Urinary bladder (tissue), 4 donors: Measurements from ENCODE around the gene KCND3. TPM values are rescaled to one million over a fixed set of nuclear protein-coding genes. Genes with fewer than 3 reads are reported as not detected.

ENCODE experiments used
- DNase-seq: peaks from one replicate; pipeline ENCODE4 v3.0.0-alpha.2; 2015; ENCODE audit errors: extremely low spot score
- H3K27ac ChIP-seq: one replicate; pipeline ENCODE4 v1.5.1; 2013; ENCODE audit warnings: low read depth, mild to moderate bottlenecking, moderate library complexity
- H3K36me3 ChIP-seq: one replicate; pipeline ENCODE4 v1.6.1; 2013; ENCODE audit warnings: mild to moderate bottlenecking, moderate library complexity; ENCODE audit not compliant: insufficient read depth
- H3K4me1 ChIP-seq: one replicate; pipeline ENCODE4 v1.6.1; 2013; ENCODE audit warnings: mild to moderate bottlenecking, moderate library complexity; ENCODE audit not compliant: insufficient read depth
- H3K4me3 ChIP-seq: one replicate; pipeline ENCODE4 v1.5.1; 2013; ENCODE audit warnings: low read depth, low read length
- WGBS: extraction: QIAGEN DNeasy Blood & Tissue Kit; methylation state at CpG from one replicate; pipeline ENCODE4 v1.1.7; 2013; 5-methylcytosine and 5-hydroxymethylcytosine counted together
- polyA plus RNA-seq: library from polyadenylated mRNA; stranded (reverse); fragments of 200-250 nt; gene quantifications from one replicate; pipeline ENCODE4 v1.2.3, GENCODE V29; 2013
- total RNA-seq: library from RNA; depleted of rRNA; stranded (reverse); fragments of >200 nt; gene quantifications from one replicate; pipeline ENCODE4 v1.2.3, GENCODE V29; 2014
- donor health status: healthy with polysubstance abuse.
- donor health status: healthy.

The KCND3 gene
- total and polyA plus RNA-seq, 2 donors: 5.4 to 10.0 TPM

DNA sequence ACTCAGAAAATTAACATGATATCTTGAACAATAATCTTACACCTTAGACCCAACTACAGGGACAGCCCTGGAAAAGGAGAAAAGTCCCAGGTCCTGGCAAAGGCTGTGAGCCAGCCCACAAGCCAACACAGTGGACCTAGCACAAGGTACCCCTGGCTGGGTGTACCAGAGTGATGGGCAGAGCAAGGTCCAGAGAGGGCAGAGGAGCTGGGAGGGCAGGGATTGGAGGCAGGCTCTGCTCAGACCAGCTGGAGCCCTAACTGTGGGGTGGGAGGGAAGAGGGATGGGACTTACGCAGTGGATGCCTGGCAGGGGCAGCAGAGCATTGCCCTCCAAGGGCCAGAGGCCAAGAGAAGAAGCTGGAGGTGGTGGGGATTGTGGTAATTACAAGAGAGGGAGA lies 101.6 kb downstream of the KCND3 start:
- Histone ChIP-seq H3K4me3 (no peak overlapping the region), H3K36me3 (no peaks in the 10 kb centered on the region), H3K4me1 (no peaks in the 10 kb centered on the region), H3K27ac (no peak overlapping the region)
- DNase-seq: no peak
- 86% methylated on average over 1 of the region's 1 CpG for WGBS

DNA sequence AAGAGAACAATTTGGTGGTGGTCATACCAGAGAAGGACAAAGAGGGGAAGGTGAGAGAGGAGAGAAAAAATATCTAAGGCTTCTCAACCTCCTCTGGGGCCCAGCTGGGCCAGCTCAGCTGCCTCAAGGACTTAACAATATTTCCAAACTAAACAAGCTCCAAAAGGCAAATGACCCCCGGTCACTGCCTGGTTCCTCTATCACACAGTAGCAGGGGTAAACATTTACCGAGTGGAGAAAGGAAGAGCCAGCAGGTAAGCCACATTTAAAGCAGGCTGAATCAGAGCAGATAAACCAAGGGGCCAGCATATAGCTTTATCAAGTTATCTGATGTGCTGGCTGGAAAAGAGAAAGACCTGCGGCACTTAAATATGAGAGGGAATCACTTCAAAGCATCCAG lies 102.1 kb downstream of the KCND3 start:
- H3K27ac ChIP-seq: no peak overlapping the region
- no peak overlapping the region for H3K4me3 ChIP-seq
- 42% methylated on average over 3 of the region's 3 CpGs for WGBS
- no peaks in the 10 kb centered on the region for H3K4me1 ChIP-seq
- DNase-seq: no peak
- no peaks in the 10 kb centered on the region for H3K36me3 ChIP-seq

DNA sequence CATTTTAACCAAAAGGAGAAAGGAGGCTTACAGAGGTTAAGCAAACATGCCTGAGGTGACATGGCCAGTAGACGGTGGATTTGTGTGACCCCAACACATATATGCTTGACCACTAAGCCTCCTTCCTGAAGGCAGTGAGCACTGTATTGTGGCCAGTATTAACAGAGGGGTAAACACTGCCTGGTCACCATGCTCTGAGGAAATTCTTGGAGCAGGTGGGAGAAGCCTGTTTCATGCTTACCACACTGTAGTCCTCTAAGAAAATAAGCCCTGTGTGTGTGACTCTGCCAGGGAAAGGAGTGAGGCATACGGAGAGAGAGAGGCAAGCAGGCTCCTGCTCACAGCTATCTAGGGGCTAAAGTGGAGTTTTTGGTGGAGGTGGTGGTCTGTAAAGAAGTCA lies 102.7 kb downstream of the KCND3 start:
- Histone ChIP-seq H3K36me3 (no peaks in the 10 kb centered on the region), H3K4me3 (no peak overlapping the region), H3K27ac (no peak overlapping the region), H3K4me1 (no peaks in the 10 kb centered on the region)
- no peak for DNase-seq
- WGBS: 52% methylated on average over 2 of the region's 2 CpGs

DNA sequence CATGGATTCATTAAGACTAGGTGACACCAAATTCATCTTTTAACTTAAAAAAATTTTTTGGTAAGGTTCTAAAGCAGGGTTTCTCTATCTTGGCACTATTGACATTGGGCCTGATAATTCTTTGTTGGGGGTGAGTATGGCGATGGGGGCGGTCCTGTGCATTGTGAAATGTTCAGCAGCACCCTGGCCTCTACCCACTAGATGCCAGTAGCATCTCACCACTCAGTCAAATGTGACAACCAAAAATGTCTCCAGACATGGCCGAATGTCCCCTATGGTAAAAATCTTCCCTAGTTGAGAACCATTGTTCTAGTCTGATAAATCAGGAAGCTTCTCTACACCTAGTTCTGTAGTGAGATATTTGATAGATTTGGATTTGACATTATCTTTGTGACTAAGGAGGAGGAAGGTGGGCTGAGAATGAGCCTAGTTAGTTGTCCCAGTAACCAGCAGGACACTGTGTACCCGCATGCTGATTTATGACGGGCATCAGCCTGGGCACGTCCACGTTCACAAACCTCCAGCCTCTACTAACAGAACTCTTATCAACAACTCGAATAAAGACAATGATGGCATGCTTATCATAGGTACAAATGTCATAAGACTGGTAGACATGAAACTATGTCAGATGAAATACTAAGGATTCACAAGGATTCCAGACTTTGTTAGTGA lies 104.6 kb downstream of the KCND3 start:
- Histone ChIP-seq H3K27ac (no peak overlapping the region), H3K4me3 (no peak overlapping the region), H3K36me3 (no peaks in the 10 kb centered on the region), H3K4me1 (no peaks in the 10 kb centered on the region)
- no peak for DNase-seq
- 84% methylated on average over 8 of the region's 8 CpGs for WGBS

DNA sequence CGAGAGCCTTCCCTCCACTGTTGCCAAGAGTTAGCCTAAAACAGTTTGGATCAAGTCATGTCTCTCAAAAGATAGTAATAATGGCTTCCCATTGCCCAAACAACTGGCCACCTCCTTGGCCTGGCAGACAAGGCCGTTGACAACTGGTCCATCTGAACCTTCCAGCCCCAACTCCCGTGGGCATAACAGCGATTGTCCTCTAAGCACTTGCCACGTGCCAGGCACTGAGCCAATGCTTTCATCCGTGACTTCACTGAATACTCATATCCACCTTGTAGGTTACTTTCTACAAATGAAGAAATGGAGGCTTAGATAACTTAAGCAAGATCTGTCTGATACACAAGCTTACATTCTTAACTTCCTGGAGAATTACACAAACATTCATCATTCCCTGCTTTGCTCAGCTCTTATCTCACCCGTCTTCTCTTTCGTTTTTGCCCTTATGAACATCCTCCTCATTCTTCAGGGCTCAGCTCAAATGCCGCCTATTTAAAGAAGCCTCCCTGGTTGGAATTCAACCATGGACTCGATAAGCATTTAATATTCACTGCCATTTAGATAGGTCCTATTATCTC lies 106.4 kb downstream of the KCND3 start:
- DNase-seq: no peak
- Histone ChIP-seq H3K36me3 (no peaks in the 10 kb centered on the region), H3K4me1 (no peaks in the 10 kb centered on the region), H3K4me3 (no peak overlapping the region), H3K27ac (no peak overlapping the region)
- 45% methylated on average over 10 of the region's 10 CpGs for WGBS

DNA sequence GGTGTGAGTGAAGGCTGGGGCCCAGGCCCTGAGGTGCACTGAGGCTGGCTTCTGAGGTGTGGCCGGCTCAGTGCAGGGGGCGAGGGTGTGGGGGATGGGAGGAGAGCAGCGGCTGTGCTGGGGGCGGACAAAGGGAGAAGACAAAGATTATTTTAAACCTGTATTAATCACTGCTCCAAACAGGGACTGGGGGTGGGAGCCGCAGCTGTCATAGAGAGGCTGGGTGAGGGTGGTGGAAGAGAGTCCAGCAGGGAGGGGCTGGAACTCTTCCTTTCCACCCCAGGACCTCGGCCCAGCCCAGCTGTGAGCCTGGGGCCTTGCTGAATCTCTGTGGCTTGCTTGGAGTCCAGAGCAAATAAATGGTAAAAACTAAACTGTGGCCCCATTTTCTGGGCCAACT lies 106.9 kb downstream of the KCND3 start:
- Histone ChIP-seq H3K4me3 (no peak overlapping the region), H3K4me1 (no peaks in the 10 kb centered on the region), H3K27ac (no peak overlapping the region), H3K36me3 (no peaks in the 10 kb centered on the region)
- DNase-seq: no peak
- 78% methylated on average over 6 of the region's 6 CpGs for WGBS

DNA sequence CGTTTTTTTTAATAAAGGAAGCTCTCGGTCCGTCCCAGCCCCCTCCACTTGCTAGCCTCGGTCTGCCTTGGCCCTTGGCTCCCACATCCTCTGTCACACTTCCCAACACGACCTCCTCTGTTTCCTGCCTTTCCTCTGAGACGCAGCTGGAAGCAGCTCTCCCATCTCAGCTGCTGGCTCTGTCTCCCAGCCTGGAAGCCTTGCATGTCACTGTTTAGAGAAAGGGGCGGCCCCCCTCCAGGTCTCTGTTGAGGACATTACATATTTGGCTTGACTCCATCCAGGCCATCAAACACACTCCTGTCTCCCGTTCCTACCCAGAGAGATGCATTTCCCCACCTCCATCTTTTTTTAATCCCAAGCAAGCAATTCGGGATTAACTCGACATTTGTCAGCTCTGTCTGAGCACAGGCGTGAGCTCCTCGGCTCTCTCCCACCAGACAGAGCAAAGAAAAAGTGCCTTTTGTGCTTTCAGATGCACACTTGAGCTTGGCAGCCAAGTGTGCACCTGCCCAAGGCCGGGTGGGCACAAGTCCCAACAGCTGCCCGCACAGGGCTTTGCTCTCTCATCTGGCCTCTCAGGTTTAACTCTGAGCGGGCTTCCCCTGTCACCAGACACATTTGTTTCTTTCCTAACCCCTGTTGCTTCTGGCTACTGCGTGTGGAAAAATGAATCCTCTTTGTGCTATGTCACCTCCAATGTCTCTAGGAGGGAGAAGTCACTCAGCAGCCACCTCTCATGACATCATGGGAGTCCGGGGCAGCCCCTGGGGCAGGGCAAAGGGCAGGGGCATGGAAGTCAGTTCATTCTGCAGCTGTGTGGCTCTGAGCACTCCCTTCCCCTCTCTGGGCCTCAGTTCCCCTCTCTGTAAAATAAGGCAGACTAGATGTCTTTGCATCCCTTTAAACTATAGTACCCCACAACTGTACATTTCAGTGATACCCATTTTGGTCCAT lies 108.3 kb downstream of the KCND3 start:
- DNase-seq: no peak
- no peak overlapping the region for H3K27ac ChIP-seq
- no peak overlapping the region for H3K4me3 ChIP-seq
- H3K36me3 ChIP-seq: no peaks in the 10 kb centered on the region
- 18% methylated on average over 17 of the region's 17 CpGs for WGBS
- H3K4me1 ChIP-seq: no peaks in the 10 kb centered on the region

DNA sequence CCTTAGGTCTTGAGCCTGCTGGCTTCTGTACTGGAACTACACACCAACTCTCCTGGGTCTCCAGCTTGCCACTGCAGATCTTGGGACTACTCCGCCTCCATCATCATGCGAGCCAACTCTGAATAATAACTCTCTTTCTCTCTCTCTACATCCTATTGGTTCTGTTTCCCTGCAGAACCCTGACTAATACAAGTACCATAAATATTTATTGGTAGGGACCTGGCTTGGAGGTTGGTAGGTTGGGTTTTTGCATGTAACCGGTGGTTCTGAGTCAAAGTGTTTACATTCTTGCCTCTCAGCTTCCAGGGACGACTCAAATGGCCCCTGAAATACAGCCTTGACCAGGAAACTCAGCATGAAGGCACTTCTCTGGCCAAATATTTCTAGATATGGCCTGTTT lies 110.4 kb downstream of the KCND3 start:
- no peak overlapping the region for H3K4me3 ChIP-seq
- DNase-seq: no peak
- no peaks in the 10 kb centered on the region for H3K4me1 ChIP-seq
- no peaks in the 10 kb centered on the region for H3K36me3 ChIP-seq
- no peak overlapping the region for H3K27ac ChIP-seq
- 52% methylated on average over 4 of the region's 4 CpGs for WGBS

DNA sequence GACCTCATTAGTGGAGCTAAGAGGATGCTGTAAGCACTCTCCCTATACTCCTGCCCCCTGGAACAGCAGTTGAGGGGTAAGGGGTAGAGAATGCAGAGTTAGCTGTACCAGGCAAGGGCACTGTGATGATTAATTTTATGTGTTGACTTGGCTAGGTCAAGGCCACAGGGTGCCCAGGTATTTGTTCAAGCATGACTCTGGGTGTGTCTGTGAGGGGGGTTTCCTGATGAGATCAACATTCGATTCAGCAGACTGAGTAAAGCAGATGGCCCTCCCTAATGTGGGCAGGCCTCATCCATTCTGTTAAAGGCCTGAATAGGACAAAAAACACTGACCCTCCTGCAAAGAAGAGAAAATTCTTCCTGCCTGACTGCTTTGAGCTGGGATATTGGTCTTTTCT lies 110.8 kb downstream of the KCND3 start:
- DNase-seq: no peak
- 52% methylated on average over 1 of the region's 1 CpG for WGBS
- Histone ChIP-seq H3K4me3 (no peak overlapping the region), H3K4me1 (no peaks in the 10 kb centered on the region), H3K36me3 (no peaks in the 10 kb centered on the region), H3K27ac (no peak overlapping the region)

DNA sequence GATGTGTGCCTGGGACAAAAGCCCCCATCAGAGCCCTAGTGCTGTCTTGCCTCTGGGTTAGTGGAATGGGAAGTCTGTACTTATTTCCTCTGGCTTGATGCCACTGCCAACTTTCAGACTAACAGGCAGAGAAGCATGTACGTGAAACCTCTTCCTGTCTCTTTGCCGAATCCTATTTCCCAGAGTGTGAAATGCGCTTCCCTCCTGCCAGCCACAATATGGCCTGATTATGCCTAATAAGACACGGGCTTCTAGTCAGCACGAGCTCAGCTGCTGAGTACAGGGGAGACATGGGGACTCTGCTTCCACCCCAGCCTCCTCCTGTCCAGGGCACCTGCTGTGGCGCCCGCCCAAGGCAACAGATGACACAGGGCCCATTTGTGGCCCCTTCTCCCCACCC lies 111.4 kb downstream of the KCND3 start:
- Histone ChIP-seq H3K4me3 (no peak overlapping the region), H3K27ac (no peak overlapping the region), H3K4me1 (no peaks in the 10 kb centered on the region), H3K36me3 (no peaks in the 10 kb centered on the region)
- WGBS: 82% methylated on average over 7 of the region's 7 CpGs
- no peak for DNase-seq

DNA sequence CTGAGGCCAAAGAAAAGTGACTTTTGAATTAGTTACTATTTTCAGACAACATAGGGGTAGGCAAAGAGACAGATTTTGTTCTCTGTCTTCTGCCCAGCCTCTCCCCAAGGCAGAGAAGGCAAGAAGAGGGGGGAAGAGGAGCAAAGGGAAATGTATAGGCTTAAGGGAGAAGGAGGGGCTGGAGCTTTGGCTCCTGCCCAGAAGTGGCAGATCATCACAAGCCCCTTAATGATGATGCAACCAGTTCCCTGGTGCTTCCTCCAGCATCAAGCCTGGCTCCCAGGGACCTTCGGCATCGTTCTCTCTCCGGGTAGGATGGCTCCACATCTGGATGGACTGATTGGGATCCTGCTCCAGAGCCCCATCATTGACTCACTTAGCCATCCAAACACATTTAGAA lies 112.8 kb downstream of the KCND3 start:
- no peaks in the 10 kb centered on the region for H3K4me1 ChIP-seq
- WGBS: 71% methylated on average over 3 of the region's 3 CpGs
- H3K36me3 ChIP-seq: no peaks in the 10 kb centered on the region
- no peak overlapping the region for H3K27ac ChIP-seq
- DNase-seq: no peak
- H3K4me3 ChIP-seq: no peak overlapping the region

DNA sequence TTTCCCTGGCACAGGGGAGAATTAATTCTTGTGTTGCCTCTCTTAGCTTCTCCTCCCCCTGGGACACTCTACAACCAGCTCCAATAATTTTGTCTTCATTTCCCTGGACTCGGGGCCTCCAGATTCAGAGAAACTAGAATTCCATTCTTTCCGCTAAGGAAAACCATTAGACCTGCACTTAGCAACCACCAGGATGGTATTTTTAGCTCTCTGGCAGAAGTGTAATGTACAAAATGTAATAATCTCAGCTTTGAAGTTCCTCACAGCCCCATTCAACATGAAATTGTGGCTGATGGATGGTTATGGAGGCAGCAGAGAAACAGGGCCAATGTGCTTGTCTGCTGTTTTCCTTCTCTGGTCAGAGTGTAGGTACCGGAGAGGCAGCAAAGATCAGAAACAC lies 113.8 kb downstream of the KCND3 start:
- H3K4me1 ChIP-seq: no peaks in the 10 kb centered on the region
- WGBS: 88% methylated on average over 3 of the region's 3 CpGs
- no peak for DNase-seq

DNA sequence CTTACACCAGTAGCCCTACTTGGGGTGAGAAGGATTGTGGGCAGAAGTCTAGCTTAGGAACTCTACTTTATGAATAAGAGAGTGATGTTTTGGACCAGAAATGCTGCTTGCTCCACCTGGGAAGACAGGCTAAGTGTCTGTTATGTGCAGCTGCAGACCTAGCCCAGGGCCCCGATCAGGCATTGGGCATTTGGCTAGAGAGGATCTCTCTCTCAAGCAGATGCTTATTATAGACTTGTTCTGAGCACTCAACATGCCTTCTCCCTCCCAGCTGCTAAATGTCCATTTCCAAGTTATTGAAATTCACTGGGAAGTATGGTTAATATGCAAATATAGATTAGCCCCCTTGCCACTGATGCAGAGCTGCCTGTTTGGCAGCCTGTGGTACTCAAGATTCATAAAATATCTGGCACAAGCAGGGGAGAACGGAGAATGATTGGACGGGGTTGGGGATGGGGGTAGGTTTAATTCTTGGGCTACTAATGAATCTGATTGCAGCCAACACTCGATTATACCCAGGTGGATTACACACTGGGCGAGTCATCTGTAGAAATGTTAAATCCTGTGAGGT lies 115.9 kb downstream of the KCND3 start:
- Histone ChIP-seq H3K4me1 (no peaks in the 10 kb centered on the region), H3K27ac (no peak overlapping the region), H3K36me3 (no peaks in the 10 kb centered on the region), H3K4me3 (no peak overlapping the region)
- 84% methylated on average over 5 of the region's 5 CpGs for WGBS
- no peak for DNase-seq

More for the DNA sequence above, 113.8 kb downstream of the KCND3 start:
- Histone ChIP-seq H3K4me3 (no peak overlapping the region), H3K27ac (no peak overlapping the region), H3K36me3 (no peaks in the 10 kb centered on the region)

DNA sequence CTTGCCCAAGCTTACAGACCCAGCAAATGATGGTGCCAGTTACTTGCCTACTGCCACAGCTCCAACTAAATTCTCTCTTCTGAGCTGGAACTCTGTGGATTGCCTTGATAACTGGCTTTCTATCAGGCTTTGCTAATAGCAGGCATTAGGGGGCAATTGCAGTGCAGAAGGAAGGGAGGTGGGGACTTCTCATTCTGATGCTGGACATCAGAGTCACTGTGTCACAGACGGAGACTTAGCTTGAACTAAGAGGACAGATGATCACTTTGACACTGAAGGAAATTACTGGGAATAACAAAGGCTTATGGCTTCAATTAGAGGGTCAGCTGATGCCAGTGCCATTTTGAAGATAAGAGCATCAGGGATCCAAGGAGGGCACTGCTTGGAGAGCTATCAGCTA lies 119.3 kb downstream of the KCND3 start:
- WGBS: 81% methylated on average over 1 of the region's 1 CpG
- Histone ChIP-seq H3K4me1 (no peaks in the 10 kb centered on the region), H3K27ac (no peak overlapping the region), H3K4me3 (no peak overlapping the region), H3K36me3 (no peaks in the 10 kb centered on the region)
- DNase-seq: no peak
